ENCODE data around the gene ZNF3. TPM values are rescaled to one million over a fixed set of nuclear protein-coding genes. Genes with fewer than 3 reads are reported as not detected.

The ZNF3 gene
- total and polyA plus RNA-seq, 9 of the 15 experiments (the other 6 are each of a cell fraction or from before 2014, with no cell fraction given) = 30.0 to 64.9 (median 51.5) TPM

GRCh38 chr7:100089458-100090196, 8.1 kb upstream of the ZNF3 start (continued):
- TF ChIP-seq CBX5 (IDR thresholded peaks at IDR 0.05; ENCODE audit: borderline replicate concordance, low read depth) (no peak), ZBTB2 (IDR thresholded peaks at IDR 0.05) (peak; percentile 22; the same call in 1 of the 2 replicates), ID3 (CRISPR knock-in tag; IDR thresholded peaks at IDR 0.05) (no peak), ID3 (tag; IDR thresholded peaks at IDR 0.05) (no peak), EGR1 (conservative IDR thresholded peaks at IDR 0.05) (peak; percentile 71), CREB3L1 (IDR thresholded peaks at IDR 0.05; ENCODE audit: borderline replicate concordance, low read depth) (no peak), RBM15 (IDR thresholded peaks at IDR 0.05; ENCODE audit: insufficient read depth, low read length) (no peak), ZSCAN32 (CRISPR knock-in tag; IDR thresholded peaks at IDR 0.05) (no peak), C11orf30 (IDR thresholded peaks at IDR 0.05; ENCODE audit: low read depth) (no peak), NCOA6 (IDR thresholded peaks at IDR 0.05) (no peak), PTBP1 (IDR thresholded peaks at IDR 0.05; ENCODE audit: low read depth, low read length) (0 out of 2 replicates have a peak, but pooled peaks have one; percentile 61), KDM2B (CRISPR knock-in tag; IDR thresholded peaks at IDR 0.05) (no peak), ZNF165 (CRISPR knock-in tag; IDR thresholded peaks at IDR 0.05; ENCODE audit: borderline replicate concordance) (no peak), ZNF280A (IDR thresholded peaks at IDR 0.05; ENCODE audit: low read depth, partially characterized antibody) (peak; percentile 8), SUPT5H (IDR thresholded peaks at IDR 0.05) (peak; percentile 8), ZKSCAN3 (CRISPR knock-in tag; IDR thresholded peaks at IDR 0.05) (no peak), MYNN (IDR thresholded peaks at IDR 0.05) (no peak), MYNN (CRISPR knock-in tag; IDR thresholded peaks at IDR 0.05) (no peak), ZNF212 (CRISPR knock-in tag; IDR thresholded peaks at IDR 0.05) (no peak), ZNF668 (CRISPR knock-in tag; IDR thresholded peaks at IDR 0.05) (no peak), SP1 (CRISPR knock-in tag; IDR thresholded peaks at IDR 0.05) (no peak), ASH1L (IDR thresholded peaks at IDR 0.05; ENCODE audit: borderline replicate concordance, low read depth, partially characterized antibody) (peak; percentile 21), MAFF (IDR thresholded peaks at IDR 0.05; ENCODE audit: low read length) (no peak), SMAD4 (CRISPR knock-in tag; conservative IDR thresholded peaks at IDR 0.05) (no peak), CBFA2T3 (IDR thresholded peaks at IDR 0.05) (no peak)
- TF ChIP-seq, protein P1, sequence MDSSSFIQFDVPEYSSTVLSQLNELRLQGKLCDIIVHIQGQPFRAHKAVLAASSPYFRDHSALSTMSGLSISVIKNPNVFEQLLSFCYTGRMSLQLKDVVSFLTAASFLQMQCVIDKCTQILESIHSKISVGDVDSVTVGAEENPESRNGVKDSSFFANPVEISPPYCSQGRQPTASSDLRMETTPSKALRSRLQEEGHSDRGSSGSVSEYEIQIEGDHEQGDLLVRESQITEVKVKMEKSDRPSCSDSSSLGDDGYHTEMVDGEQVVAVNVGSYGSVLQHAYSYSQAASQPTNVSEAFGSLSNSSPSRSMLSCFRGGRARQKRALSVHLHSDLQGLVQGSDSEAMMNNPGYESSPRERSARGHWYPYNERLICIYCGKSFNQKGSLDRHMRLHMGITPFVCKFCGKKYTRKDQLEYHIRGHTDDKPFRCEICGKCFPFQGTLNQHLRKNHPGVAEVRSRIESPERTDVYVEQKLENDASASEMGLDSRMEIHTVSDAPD (CRISPR knock-in tag; IDR thresholded peaks at IDR 0.05) = no peak
